ENCODE results near the gene INPP4B. TPM values are rescaled to one million over a fixed set of nuclear protein-coding genes. Genes with fewer than 3 reads are reported as not detected.
"Not testable (repeated sequence)": the region's sequence is repeated elsewhere in the genome, so short reads cannot be mapped to it uniquely, and the experiment has no call there.

The INPP4B gene
- total RNA-seq, 2 experiments from 2014 or later = not detected

- Histone ChIP-seq H3K4me3 (ENCODE audit: low read depth, low read length, poor library complexity, severe bottlenecking) (no peak overlapping the region), H3K36me3 (ENCODE audit: insufficient read depth, low read length) (no peaks in the 10 kb centered on the region), H3K79me2 (ENCODE audit: insufficient read depth, low read depth, low read length) (no peaks in the 10 kb centered on the region), H3K9me3 (ENCODE audit: low read length) (no peaks in the 10 kb centered on the region), H2AFZ (ENCODE audit: low read length) (no peak overlapping the region), H3K9me2 (ENCODE audit: insufficient read depth, low read length) (no peaks in the 10 kb centered on the region), H3K4me1 (ENCODE audit: insufficient read depth, low read length, poor library complexity, severe bottlenecking) (no peaks in the 10 kb centered on the region), H3K27ac (ENCODE audit: low read depth, low read length, poor library complexity, severe bottlenecking) (no peak overlapping the region), H3K4me2 (ENCODE audit: low read length) (no peak overlapping the region), H4K20me1 (ENCODE audit: insufficient read depth, low read length) (no peaks in the 10 kb centered on the region)
- DNase-seq (ENCODE audit: low spot score) = no peak
- BruUV-seq (replicated peaks) = no TSS peak
- POLR2A ChIA-PET = interaction anchor here (0.6 to 0.7 kb wide), 2 partner anchors 31 to 695 kb away, joined by 3 read pairs; no protein-coding TSS in a partner anchor
- TF ChIP-seq EZH2phosphoT487 (IDR thresholded peaks at IDR 0.05; ENCODE audit: borderline replicate concordance, low read depth, low read length) = no peak
- TF ChIP-seq CTCF (conservative IDR thresholded peaks at IDR 0.05; ENCODE audit: low read length) = no peak
- CTCF ChIA-PET (ENCODE audit: unreplicated experiment) = no interaction called here
- intact Hi-C loops (cut with micrococcal nuclease; ENCODE audit: unreplicated experiment) = no loop called here
These were observed 333.9 kb downstream of the INPP4B start for GRCh38 chr4:142512161-142512560.

GRCh38 chr4:142509881-142510280 is 336.2 kb downstream of the INPP4B start:
- Histone ChIP-seq H3K9me2 (ENCODE audit: insufficient read depth, low read length) (no peaks in the 10 kb centered on the region), H3K9me3 (ENCODE audit: low read length) (no peaks in the 10 kb centered on the region), H3K36me3 (ENCODE audit: insufficient read depth, low read length) (no peaks in the 10 kb centered on the region), H3K4me3 (ENCODE audit: low read depth, low read length, poor library complexity, severe bottlenecking) (no peak overlapping the region), H4K20me1 (ENCODE audit: insufficient read depth, low read length) (no peaks in the 10 kb centered on the region), H3K4me1 (ENCODE audit: insufficient read depth, low read length, poor library complexity, severe bottlenecking) (no peaks in the 10 kb centered on the region), H2AFZ (ENCODE audit: low read length) (no peak overlapping the region), H3K79me2 (ENCODE audit: insufficient read depth, low read depth, low read length) (no peaks in the 10 kb centered on the region), H3K27ac (ENCODE audit: low read depth, low read length, poor library complexity, severe bottlenecking) (no peak overlapping the region), H3K4me2 (ENCODE audit: low read length) (no peak overlapping the region)
- no peak for DNase-seq (ENCODE audit: low spot score)
- CTCF ChIA-PET (ENCODE audit: unreplicated experiment) = no interaction called here
- intact Hi-C loops (cut with micrococcal nuclease; ENCODE audit: unreplicated experiment) = no loop called here
- POLR2A ChIA-PET = no interaction called here
- TF ChIP-seq EZH2phosphoT487 (IDR thresholded peaks at IDR 0.05; ENCODE audit: borderline replicate concordance, low read depth, low read length) (no peak), CTCF (conservative IDR thresholded peaks at IDR 0.05; ENCODE audit: low read length) (no peak)
- BruUV-seq (replicated peaks) = no TSS peak

- H3K36me3 ChIP-seq (ENCODE audit: insufficient read depth, low read length); H3K9me2 ChIP-seq (ENCODE audit: insufficient read depth, low read length); H3K4me2 ChIP-seq (ENCODE audit: low read length); H4K20me1 ChIP-seq (ENCODE audit: insufficient read depth, low read length); H3K79me2 ChIP-seq (ENCODE audit: insufficient read depth, low read depth, low read length); H3K9me3 ChIP-seq (ENCODE audit: low read length); CTCF ChIA-PET (ENCODE audit: unreplicated experiment); H3K27ac ChIP-seq (ENCODE audit: low read depth, low read length, poor library complexity, severe bottlenecking); DNase-seq (ENCODE audit: low spot score); intact Hi-C loops (cut with micrococcal nuclease; ENCODE audit: unreplicated experiment); H2AFZ ChIP-seq (ENCODE audit: low read length); H3K4me3 ChIP-seq (ENCODE audit: low read depth, low read length, poor library complexity, severe bottlenecking); BruUV-seq (replicated peaks); POLR2A ChIA-PET; H3K4me1 ChIP-seq (ENCODE audit: insufficient read depth, low read length, poor library complexity, severe bottlenecking): not testable (repeated sequence)
These were observed 336.7 kb downstream of the INPP4B start for GRCh38 chr4:142509381-142509780.
